ENCODE results near the gene HS3ST2. TPM values are rescaled to one million over a fixed set of nuclear protein-coding genes. Genes with fewer than 3 reads are reported as not detected.

HS3ST2 gene
- total RNA-seq, 1 donor from 2014 or later, result 1.0 TPM

DNA sequence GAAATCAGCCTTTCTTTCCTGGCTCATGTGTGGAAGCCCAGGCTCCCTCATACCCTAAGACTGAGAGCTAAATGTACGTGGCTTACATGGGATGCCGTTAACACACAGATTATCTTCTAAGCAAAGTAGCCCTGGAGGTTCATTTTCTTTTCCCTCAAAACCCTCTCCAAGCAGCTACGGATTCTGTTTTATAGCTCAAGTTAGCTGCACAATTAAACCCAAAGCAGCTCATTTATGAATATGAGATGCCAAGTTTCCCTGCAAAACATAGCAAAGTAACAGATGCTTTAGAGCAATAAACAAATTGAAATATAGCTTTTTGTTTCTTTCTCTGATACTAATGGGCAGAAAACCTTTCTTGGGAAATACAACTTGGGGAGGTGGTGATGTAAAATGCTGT lies 72.0 kb downstream of the HS3ST2 start:
- H3K4me1 Mint-ChIP-seq (ENCODE audit: low read depth, unreplicated experiment), result no peaks in the 10 kb centered on the region
- H3K27me3 ChIP-seq (ENCODE audit: insufficient read depth, low read length), result no peaks in the 10 kb centered on the region
- H3K4me3 ChIP-seq (ENCODE audit: insufficient read depth, low read depth, low read length), result no peak overlapping the region
- H3K9ac ChIP-seq (ENCODE audit: low read length), result no peak overlapping the region
- H3K9me3 ChIP-seq (ENCODE audit: insufficient read depth, low read depth, low read length), result no peaks in the 10 kb centered on the region
- peaks cover 22% of the 10 kb centered on the region for H3K27me3 Mint-ChIP-seq (ENCODE audit: low read depth, unreplicated experiment)
- H3K4me1 ChIP-seq (ENCODE audit: insufficient read depth, low read length), result no peaks in the 10 kb centered on the region
- FAIRE-seq, result no peak
- H3K36me3 ChIP-seq (ENCODE audit: insufficient read depth, low read length), result no peaks in the 10 kb centered on the region
- no peak for TF ChIP-seq EZH2 (IDR thresholded peaks at IDR 0.05; ENCODE audit: insufficient read depth, low read length)
- TF ChIP-seq, protein P1, sequence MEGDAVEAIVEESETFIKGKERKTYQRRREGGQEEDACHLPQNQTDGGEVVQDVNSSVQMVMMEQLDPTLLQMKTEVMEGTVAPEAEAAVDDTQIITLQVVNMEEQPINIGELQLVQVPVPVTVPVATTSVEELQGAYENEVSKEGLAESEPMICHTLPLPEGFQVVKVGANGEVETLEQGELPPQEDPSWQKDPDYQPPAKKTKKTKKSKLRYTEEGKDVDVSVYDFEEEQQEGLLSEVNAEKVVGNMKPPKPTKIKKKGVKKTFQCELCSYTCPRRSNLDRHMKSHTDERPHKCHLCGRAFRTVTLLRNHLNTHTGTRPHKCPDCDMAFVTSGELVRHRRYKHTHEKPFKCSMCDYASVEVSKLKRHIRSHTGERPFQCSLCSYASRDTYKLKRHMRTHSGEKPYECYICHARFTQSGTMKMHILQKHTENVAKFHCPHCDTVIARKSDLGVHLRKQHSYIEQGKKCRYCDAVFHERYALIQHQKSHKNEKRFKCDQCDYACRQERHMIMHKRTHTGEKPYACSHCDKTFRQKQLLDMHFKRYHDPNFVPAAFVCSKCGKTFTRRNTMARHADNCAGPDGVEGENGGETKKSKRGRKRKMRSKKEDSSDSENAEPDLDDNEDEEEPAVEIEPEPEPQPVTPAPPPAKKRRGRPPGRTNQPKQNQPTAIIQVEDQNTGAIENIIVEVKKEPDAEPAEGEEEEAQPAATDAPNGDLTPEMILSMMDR (IDR thresholded peaks at IDR 0.05; ENCODE audit: insufficient read depth, low read depth, low read length), result no peak
- no peak overlapping the region for H3K27ac Mint-ChIP-seq (ENCODE audit: unreplicated experiment)
- no peaks in the 10 kb centered on the region for H4K20me1 ChIP-seq (ENCODE audit: insufficient read depth, low read length)
- no peak overlapping the region for H3K27ac ChIP-seq (ENCODE audit: low read depth, low read length)
- no peak for DNase-seq (ENCODE audit: low read depth)
- H3K79me2 ChIP-seq (ENCODE audit: insufficient read depth, low read length), result no peaks in the 10 kb centered on the region
- H3K36me3 Mint-ChIP-seq (ENCODE audit: low read depth, unreplicated experiment), result no peaks in the 10 kb centered on the region
- no peak overlapping the region for H3K4me3 Mint-ChIP-seq (ENCODE audit: unreplicated experiment)
- H3K4me2 ChIP-seq (ENCODE audit: low read length), result no peak overlapping the region
- no peaks in the 10 kb centered on the region for H3K9me3 Mint-ChIP-seq (ENCODE audit: unreplicated experiment)
- no peak overlapping the region for H2AFZ ChIP-seq (ENCODE audit: low read depth, low read length)

DNA sequence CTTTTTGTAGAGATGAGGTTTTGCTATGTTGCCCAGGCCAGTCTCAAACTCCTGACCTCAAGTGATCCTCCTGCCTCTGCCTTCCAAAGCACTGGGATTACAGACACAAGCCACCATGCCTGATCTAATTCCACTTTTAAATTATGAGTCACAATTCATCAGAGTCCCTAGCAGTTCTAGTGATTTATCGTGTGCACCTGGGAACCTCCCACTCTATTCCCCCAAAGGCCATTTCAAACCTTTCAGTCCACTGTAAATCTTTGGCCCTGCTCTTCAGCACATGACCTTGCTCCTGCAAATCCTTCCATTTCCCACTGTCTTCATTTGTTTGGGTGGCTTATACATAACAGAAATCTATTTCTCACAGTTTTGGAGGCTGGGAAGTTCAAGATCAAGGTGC lies 73.0 kb downstream of the HS3ST2 start:
- Mint-ChIP-seq H3K27ac (ENCODE audit: unreplicated experiment) (no peak overlapping the region), H3K9me3 (ENCODE audit: unreplicated experiment) (no peaks in the 10 kb centered on the region), H3K27me3 (ENCODE audit: low read depth, unreplicated experiment) (peaks cover 15% of the 10 kb centered on the region), H3K4me1 (ENCODE audit: low read depth, unreplicated experiment) (no peaks in the 10 kb centered on the region), H3K36me3 (ENCODE audit: low read depth, unreplicated experiment) (no peaks in the 10 kb centered on the region), H3K4me3 (ENCODE audit: unreplicated experiment) (no peak overlapping the region)
- no peak overlapping the region for H3K4me3 ChIP-seq (ENCODE audit: insufficient read depth, low read depth, low read length)
- H4K20me1 ChIP-seq (ENCODE audit: insufficient read depth, low read length), result no peaks in the 10 kb centered on the region
- no peak overlapping the region for H3K4me2 ChIP-seq (ENCODE audit: low read length)
- H3K9ac ChIP-seq (ENCODE audit: low read length), result no peak overlapping the region
- DNase-seq (ENCODE audit: low read depth) (no peak), FAIRE-seq (no peak)
- no peak overlapping the region for H2AFZ ChIP-seq (ENCODE audit: low read depth, low read length)
- H3K4me1 ChIP-seq (ENCODE audit: insufficient read depth, low read length), result no peaks in the 10 kb centered on the region
- TF ChIP-seq, protein P1 (IDR thresholded peaks at IDR 0.05; ENCODE audit: insufficient read depth, low read depth, low read length), result no peak
- H3K9me3 ChIP-seq (ENCODE audit: insufficient read depth, low read depth, low read length), result no peaks in the 10 kb centered on the region
- H3K36me3 ChIP-seq (ENCODE audit: insufficient read depth, low read length), result no peaks in the 10 kb centered on the region
- no peaks in the 10 kb centered on the region for H3K79me2 ChIP-seq (ENCODE audit: insufficient read depth, low read length)
- no peaks in the 10 kb centered on the region for H3K27me3 ChIP-seq (ENCODE audit: insufficient read depth, low read length)
- no peak overlapping the region for H3K27ac ChIP-seq (ENCODE audit: low read depth, low read length)

DNA sequence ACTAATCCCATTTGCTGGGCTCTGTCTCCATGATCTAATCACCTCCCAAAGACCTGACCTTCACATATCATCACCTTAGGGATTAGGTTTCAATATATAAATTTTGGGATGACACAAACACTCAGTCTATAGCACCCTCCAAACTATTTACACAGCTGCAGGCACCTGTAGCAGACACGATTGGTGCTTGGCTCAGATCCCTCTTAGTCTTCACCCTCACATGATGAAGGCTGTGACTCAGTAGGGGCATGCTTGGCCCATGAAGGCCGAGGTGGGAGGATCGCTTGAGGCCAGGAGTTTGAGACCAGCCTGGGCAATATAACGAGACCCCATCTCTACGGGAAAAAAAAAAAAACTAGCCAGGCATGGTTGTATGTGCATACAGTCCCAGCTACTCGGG lies 73.5 kb downstream of the HS3ST2 start:
- no peak overlapping the region for H3K9ac ChIP-seq (ENCODE audit: low read length)
- H3K9me3 ChIP-seq (ENCODE audit: insufficient read depth, low read depth, low read length), result no peaks in the 10 kb centered on the region
- peaks cover 15% of the 10 kb centered on the region for H3K27me3 Mint-ChIP-seq (ENCODE audit: low read depth, unreplicated experiment)
- H3K36me3 ChIP-seq (ENCODE audit: insufficient read depth, low read length), result no peaks in the 10 kb centered on the region
- no peak for FAIRE-seq
- H3K79me2 ChIP-seq (ENCODE audit: insufficient read depth, low read length), result no peaks in the 10 kb centered on the region
- no peaks in the 10 kb centered on the region for H3K9me3 Mint-ChIP-seq (ENCODE audit: unreplicated experiment)
- no peak overlapping the region for H3K27ac Mint-ChIP-seq (ENCODE audit: unreplicated experiment)
- no peak for DNase-seq (ENCODE audit: low read depth)
- H3K27ac ChIP-seq (ENCODE audit: low read depth, low read length), result no peak overlapping the region
- no peak overlapping the region for H3K4me3 ChIP-seq (ENCODE audit: insufficient read depth, low read depth, low read length)
- no peaks in the 10 kb centered on the region for H3K36me3 Mint-ChIP-seq (ENCODE audit: low read depth, unreplicated experiment)
- no peaks in the 10 kb centered on the region for H3K27me3 ChIP-seq (ENCODE audit: insufficient read depth, low read length)
- H3K4me2 ChIP-seq (ENCODE audit: low read length), result no peak overlapping the region
- no peaks in the 10 kb centered on the region for H3K4me1 ChIP-seq (ENCODE audit: insufficient read depth, low read length)
- no peak overlapping the region for H2AFZ ChIP-seq (ENCODE audit: low read depth, low read length)
- no peak overlapping the region for H3K4me3 Mint-ChIP-seq (ENCODE audit: unreplicated experiment)
- TF ChIP-seq EZH2 (IDR thresholded peaks at IDR 0.05; ENCODE audit: insufficient read depth, low read length), result no peak
- TF ChIP-seq, protein P1 (IDR thresholded peaks at IDR 0.05; ENCODE audit: insufficient read depth, low read depth, low read length), result no peak
- no peaks in the 10 kb centered on the region for H4K20me1 ChIP-seq (ENCODE audit: insufficient read depth, low read length)
- H3K4me1 Mint-ChIP-seq (ENCODE audit: low read depth, unreplicated experiment), result no peaks in the 10 kb centered on the region
